Measurements from ENCODE around the gene CALR3.
"Not testable (repeated sequence)": the region's sequence is repeated elsewhere in the genome, so short reads cannot be mapped to it uniquely, and the experiment has no call there.

DNA sequence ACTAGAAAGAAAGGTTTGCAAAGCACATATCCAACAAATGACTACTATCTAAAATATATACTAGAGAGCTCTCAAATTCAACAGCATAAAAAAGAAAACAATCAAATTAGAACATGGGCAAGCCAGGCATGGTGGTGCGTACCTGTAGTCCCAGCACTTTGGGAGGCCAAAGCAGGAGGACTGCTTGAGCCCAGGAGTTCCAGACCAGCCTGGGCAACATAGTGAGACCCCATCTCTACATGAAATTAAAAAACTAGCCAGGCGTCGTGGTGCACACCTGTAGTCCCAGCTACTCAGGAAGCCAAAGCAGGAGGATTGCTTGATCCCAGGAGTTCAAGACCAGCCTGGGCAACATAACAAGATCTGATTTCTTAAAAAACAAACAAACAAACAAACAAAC is 47.1 kb downstream of the CALR3 start:
- TF ChIP-seq, protein P1, sequence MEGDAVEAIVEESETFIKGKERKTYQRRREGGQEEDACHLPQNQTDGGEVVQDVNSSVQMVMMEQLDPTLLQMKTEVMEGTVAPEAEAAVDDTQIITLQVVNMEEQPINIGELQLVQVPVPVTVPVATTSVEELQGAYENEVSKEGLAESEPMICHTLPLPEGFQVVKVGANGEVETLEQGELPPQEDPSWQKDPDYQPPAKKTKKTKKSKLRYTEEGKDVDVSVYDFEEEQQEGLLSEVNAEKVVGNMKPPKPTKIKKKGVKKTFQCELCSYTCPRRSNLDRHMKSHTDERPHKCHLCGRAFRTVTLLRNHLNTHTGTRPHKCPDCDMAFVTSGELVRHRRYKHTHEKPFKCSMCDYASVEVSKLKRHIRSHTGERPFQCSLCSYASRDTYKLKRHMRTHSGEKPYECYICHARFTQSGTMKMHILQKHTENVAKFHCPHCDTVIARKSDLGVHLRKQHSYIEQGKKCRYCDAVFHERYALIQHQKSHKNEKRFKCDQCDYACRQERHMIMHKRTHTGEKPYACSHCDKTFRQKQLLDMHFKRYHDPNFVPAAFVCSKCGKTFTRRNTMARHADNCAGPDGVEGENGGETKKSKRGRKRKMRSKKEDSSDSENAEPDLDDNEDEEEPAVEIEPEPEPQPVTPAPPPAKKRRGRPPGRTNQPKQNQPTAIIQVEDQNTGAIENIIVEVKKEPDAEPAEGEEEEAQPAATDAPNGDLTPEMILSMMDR (IDR thresholded peaks at IDR 0.05; ENCODE audit: poor library complexity), result not testable (repeated sequence)
- not testable (repeated sequence) for TF ChIP-seq EZH2 (IDR thresholded peaks at IDR 0.05; ENCODE audit: borderline replicate concordance)
